Bronchial epithelial cell (primary cell): ENCODE results near the gene GAMT. TPM values are rescaled to one million over a fixed set of nuclear protein-coding genes. Genes with fewer than 3 reads are reported as not detected.

ENCODE experiments used
- DNase-seq: peaks from one replicate; pipeline ENCODE4 v3.0.0-alpha.2; 2010; ENCODE audit warnings: low read depth
- FAIRE-seq: peaks from 2 replicates; lab custom pipeline; 2011; peaks lifted over from hg19 to GRCh38; lab: Jason Lieb, UNC
- H3K27me3 ChIP-seq: 2 replicates; pipeline ENCODE4 v1.5.1; 2011; ENCODE audit warnings: low read length; ENCODE audit not compliant: control insufficient read depth, insufficient read depth
- H3K36me3 ChIP-seq: 2 replicates; pipeline ENCODE4 v1.5.1; 2011; ENCODE audit warnings: low read length; ENCODE audit not compliant: control insufficient read depth, insufficient read depth
- H3K4me3 ChIP-seq: 2 replicates; pipeline ENCODE4 v1.5.1; 2011; ENCODE audit warnings: mild to moderate bottlenecking, low read depth, low read length, control low read depth
- total RNA-seq: library from RNA; depleted of rRNA; stranded (reverse); fragments of >200 nt; gene quantifications from 2 replicates; pipeline ENCODE4 v1.2.1, GENCODE V29; 2014
- TF ChIP-seq, protein P1 (sequence below): IDR thresholded peaks from 2 replicates; pipeline ENCODE4 v1.5.1; 2011; ENCODE audit warnings: mild to moderate bottlenecking, moderate library complexity, low read length, control low read depth, inconsistent platforms; ENCODE audit not compliant: insufficient read depth, severe bottlenecking

Gene GAMT
- total RNA-seq, 1 donor from 2014 or later = 6.8 TPM

DNA sequence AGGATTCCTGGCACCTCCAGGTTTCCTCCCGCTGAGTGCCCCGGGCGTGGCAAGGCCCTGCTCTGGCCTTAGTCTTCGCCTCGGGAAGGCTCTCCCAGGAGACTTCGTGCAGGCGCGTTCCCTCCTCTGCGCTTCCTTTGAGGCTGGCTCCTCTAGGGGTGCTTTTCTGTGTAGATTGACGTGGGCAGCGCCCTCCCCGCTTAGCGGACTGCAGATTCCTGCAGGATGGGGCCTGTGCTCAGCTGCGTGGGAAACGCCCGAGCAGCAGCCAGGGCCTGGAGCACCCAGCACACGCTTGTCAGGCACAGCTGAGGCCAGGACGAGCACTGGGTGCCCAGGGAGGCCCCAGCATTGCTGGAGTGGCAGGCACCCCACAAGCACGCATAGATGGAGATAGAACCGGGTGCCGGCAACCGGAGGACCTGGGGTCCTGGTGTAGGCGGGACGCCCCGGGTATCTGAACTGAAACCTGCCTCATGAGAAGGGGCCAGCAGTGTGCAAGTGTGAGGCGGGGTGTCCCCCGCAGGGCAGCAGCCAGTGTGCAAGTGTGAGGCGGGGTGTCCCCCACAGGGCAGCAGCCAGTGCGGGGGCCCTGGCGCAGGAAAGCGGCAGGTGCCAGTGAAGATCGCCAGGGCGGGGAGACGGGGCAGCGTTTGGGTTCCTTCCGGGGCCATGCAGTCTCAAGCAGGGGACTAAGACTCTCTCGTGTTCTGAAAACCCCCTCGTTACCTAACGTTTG, 14.2 kb downstream of the GAMT start:
- TF ChIP-seq, protein P1, sequence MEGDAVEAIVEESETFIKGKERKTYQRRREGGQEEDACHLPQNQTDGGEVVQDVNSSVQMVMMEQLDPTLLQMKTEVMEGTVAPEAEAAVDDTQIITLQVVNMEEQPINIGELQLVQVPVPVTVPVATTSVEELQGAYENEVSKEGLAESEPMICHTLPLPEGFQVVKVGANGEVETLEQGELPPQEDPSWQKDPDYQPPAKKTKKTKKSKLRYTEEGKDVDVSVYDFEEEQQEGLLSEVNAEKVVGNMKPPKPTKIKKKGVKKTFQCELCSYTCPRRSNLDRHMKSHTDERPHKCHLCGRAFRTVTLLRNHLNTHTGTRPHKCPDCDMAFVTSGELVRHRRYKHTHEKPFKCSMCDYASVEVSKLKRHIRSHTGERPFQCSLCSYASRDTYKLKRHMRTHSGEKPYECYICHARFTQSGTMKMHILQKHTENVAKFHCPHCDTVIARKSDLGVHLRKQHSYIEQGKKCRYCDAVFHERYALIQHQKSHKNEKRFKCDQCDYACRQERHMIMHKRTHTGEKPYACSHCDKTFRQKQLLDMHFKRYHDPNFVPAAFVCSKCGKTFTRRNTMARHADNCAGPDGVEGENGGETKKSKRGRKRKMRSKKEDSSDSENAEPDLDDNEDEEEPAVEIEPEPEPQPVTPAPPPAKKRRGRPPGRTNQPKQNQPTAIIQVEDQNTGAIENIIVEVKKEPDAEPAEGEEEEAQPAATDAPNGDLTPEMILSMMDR = no peak
- FAIRE-seq (no peak), DNase-seq (no peak)
- H3K27me3 ChIP-seq = no peaks in the 10 kb centered on the region
- no peak overlapping the region for H3K4me3 ChIP-seq
- peaks cover 13% of the 10 kb centered on the region for H3K36me3 ChIP-seq

DNA sequence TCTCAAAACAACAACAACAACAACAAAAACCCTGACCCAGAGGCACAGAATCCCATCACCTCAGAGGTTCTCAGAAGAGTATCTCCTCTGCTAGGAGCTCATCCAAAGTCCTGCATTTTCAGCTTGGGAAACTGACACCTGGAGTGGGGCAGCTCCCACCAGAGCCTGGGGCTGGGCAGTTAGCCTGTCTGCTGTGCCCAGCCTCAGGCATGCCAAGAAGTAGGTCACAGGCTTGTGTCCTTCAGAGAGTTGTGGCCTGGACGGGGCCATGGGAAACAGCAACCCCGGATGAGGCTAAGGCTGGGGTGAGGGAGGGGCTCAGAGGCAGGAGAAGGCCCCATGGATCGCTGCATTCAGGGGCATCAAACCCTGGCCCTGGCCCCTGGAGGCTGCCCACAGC, 15.5 kb downstream of the GAMT start:
- FAIRE-seq (no peak), DNase-seq (no peak)
- no peaks in the 10 kb centered on the region for H3K27me3 ChIP-seq
- H3K4me3 ChIP-seq = no peak overlapping the region
- peaks cover 10% of the 10 kb centered on the region for H3K36me3 ChIP-seq
- TF ChIP-seq, protein P1 = no peak

DNA sequence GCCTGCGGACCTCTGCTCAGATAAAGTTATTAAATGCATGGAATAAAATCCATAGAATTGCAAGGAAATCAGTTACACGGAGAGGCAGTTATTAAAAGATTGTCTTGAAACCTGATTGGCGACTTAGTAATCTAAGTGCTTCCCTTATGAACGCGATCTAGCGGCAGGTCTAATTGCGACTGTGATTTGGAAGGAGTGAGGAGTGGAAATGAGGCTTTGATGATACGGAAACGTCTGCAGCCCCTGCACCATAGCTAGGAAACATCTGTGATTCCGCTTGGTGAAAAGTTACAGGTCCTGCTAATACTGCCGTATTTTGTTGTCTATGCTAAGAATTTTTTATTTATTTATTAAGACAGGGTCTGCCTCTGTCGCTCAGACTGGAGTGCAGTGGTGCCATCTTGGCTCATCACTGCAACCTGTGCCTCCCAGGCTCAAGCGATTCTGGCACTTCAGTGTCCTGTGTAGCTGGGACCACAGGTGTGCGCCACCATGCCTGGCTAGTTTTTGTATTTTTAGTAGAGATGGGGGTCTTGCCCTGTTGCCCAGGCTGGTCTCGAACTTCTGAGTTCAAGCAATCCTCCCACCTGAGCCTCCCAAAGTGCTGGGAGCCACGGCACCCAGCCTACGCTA, 16.7 kb downstream of the GAMT start:
- peak overlapping the region; percentile 98 for H3K4me3 ChIP-seq
- TF ChIP-seq, protein P1 = no peak
- peaks cover 9% of the 10 kb centered on the region for H3K36me3 ChIP-seq
- FAIRE-seq = no peak
- no peaks in the 10 kb centered on the region for H3K27me3 ChIP-seq
- DNase-seq = peak; percentile 8

DNA sequence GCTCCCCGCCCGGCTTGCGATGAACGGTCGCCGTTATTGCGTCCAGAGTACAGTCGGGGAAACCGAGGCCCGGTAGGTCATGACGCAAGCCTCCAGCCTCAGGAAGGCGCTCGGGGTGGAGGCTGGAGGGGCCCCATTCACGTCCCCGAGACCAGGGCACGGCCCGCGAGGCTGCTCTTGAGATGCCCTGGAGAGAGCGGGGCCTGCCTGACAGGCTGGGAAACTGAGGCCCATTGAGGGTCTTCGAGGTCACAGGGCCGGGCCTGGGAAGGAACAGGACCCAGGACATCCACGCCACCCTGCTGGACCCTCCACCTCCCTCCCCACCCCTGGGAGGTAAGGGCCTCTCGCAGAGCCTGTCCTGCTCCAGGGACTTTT, 17.3 kb downstream of the GAMT start:
- FAIRE-seq = no peak

DNA sequence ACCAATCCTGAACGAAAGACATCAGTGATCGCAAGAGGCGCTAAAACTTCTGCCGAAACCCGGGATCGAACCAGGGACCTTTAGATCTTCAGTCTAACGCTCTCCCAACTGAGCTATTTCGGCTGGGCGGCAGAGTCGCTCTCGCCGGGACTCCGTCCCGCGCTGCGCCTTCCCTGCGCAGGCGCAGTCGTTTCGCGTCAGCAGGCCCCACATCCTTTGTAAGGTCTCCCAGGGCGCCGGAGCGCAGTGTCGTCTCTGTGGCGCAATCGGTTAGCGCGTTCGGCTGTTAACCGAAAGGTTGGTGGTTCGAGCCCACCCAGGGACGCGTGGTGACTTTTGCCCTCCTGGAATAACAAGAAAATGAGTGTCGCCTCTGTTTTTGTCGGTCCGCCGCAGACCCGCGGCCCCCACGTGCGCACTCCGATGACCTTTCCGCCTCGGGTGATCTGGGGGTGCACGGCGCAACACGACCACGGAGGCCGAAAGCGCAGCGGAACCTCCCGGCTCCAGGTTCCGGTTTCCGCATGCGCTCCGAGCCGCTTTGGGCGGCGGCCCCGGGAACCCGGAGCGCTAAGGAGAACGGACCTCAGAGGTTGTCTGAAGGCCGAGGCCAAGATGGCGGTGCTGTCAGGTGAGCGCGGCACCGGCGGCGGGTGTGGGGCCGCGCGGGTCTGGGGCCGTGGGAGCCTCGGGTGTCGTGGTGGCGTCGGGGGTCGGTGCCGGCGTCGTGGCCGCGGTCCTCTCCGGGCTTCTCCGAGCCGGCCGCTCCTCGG, 17.8 kb downstream of the GAMT start, which contains the start of gene NDUFS7:
NDUFS7 (plus strand) TSS at position 596 of the 773 bp plus-strand sequence; CDS start at position 616, 20 bp downstream.
- Histone ChIP-seq H3K4me3 (peak within 1 kb of the TSS; percentile 98), H3K27me3 (no peaks in the 10 kb centered on the region), H3K36me3 (peaks cover under 1% of the 10 kb centered on the region)
- TF ChIP-seq, protein P1 = peak; percentile 24
- peak; percentile 43 for FAIRE-seq
- peak; percentile 66 for DNase-seq

More for the DNA sequence above, 17.3 kb downstream of the GAMT start:
- DNase-seq = no peak
- Histone ChIP-seq H3K27me3 (no peaks in the 10 kb centered on the region), H3K4me3 (peak overlapping the region; percentile 98), H3K36me3 (peaks cover 6% of the 10 kb centered on the region)
- TF ChIP-seq, protein P1 = no peak
